Motor neuron (in vitro differentiated cells): Measurements from ENCODE around the gene ZNF846. TPM values are rescaled to one million over a fixed set of nuclear protein-coding genes. Genes with fewer than 3 reads are reported as not detected.
A peak's percentile ranks its signal among the peaks of the same experiment; 100 is the strongest.
"Not testable (repeated sequence)": the region's sequence is repeated elsewhere in the genome, so short reads cannot be mapped to it uniquely, and the experiment has no call there.

ENCODE experiments used
- ATAC-seq, 8 experiments: fragments of 200-7000 bp; cut with Tn5 transposase; replicated peaks in 6 of 8; 2 replicates each; pipeline ENCODE4 v1.8.0; 2021; ENCODE audit warnings: mild to moderate bottlenecking in 8 of 8, moderate library complexity in 8 of 8
- H3K27ac ChIP-seq, 2 donors: fragments of 250-450 bp; sonication (Bioruptor Pico); 2 replicates each; pipeline ENCODE4 v1.9.0; 2021; ENCODE audit warnings: antibody characterized with exemption in 2 of 2, mild to moderate bottlenecking in 2 of 2, moderate library complexity in 1 of 2
- H3K4me1 ChIP-seq, 2 donors: fragments of 250-450 bp; sonication (Bioruptor Pico); replicated peaks in 1 of 2; 2 replicates each; pipeline ENCODE4 v1.6.1; 2021; ENCODE audit warnings: antibody characterized with exemption in 2 of 2, mild to moderate bottlenecking in 2 of 2, moderate library complexity in 1 of 2
- H3K4me3 ChIP-seq, 5 donors: fragments of 250-450 bp; sonication (Bioruptor Pico); 2 replicates each; pipeline ENCODE4 v1.9.0; 2021; ENCODE audit warnings: antibody characterized with exemption in 5 of 5, mild to moderate bottlenecking in 5 of 5, moderate library complexity in 4 of 5
- WGBS, 10 experiments: fragments of 450-650 bp; shearing (Covaris generic); methylation state at CpG; one replicate each; pipeline ENCODE4 v1.0.0; 2022; 5-methylcytosine and 5-hydroxymethylcytosine counted together
- in situ Hi-C, 9 experiments: fragments of 400-800 bp; cut with MboI; loops; one replicate each; pipeline ENCODE4 v1.15.0; 2021; ENCODE audit warnings: low sequenced_read_pairs in 9 of 9, low pct_unique_long_range_greater_than_20kb in 2 of 9; ENCODE audit not compliant: unreplicated experiment in 9 of 9
- total RNA-seq, 8 experiments: library from RNA; unstranded; fragments of 300-600 nt; gene quantifications; 2 replicates each; pipeline versions ENCODE4 v1.2.3 to v1.2.4, GENCODE V29; 2022

The ZNF846 gene
- total RNA-seq, 8 experiments from 2014 or later = 5.1 to 15.0 (median 7.6) TPM

GRCh38 chr19:9757544-9758501 lies 10.7 kb downstream of the ZNF846 start:
- in situ Hi-C loops = loop anchor here in 1 of 9 experiments (25.0 kb wide), 1 partner anchor 96 kb away; no protein-coding TSS in a partner anchor
- Histone ChIP-seq H3K27ac (no peak overlapping the region), H3K4me3 (no peak overlapping the region), H3K4me1 (no peaks in the 10 kb centered on the region)
- no peak for ATAC-seq
- 33 to 100% (median 88%) methylated on average over 1 to 9 of the region's 9 CpGs; no CpG with 5 or more reads in 1 of the 10 experiments for WGBS, 10 experiments

- Histone ChIP-seq H3K4me3 (no peak overlapping the region), H3K27ac (no peak overlapping the region), H3K4me1 (no peaks in the 10 kb centered on the region)
- in situ Hi-C loops = loop anchor here in 1 of 9 experiments (25.0 kb wide), 1 partner anchor 91 kb away; no protein-coding TSS in a partner anchor
- WGBS, 10 experiments = 75 to 100% (median 87%) methylated on average over 1 to 2 of the region's 2 CpGs; no CpG with 5 or more reads in 1 of the 10 experiments
- ATAC-seq = no peak
These were observed 15.7 kb downstream of the ZNF846 start for GRCh38 chr19:9752701-9753443.

GRCh38 chr19:9751446-9751845 lies 17.1 kb downstream of the ZNF846 start:
- 27 to 94% (median 85%) methylated on average over 1 to 7 of the region's 7 CpGs for WGBS, 10 experiments
- ATAC-seq = peak in 2 of 8 experiments; percentile 21 to 91
- Histone ChIP-seq H3K27ac (no peak overlapping the region), H3K4me1 (no peaks in the 10 kb centered on the region), H3K4me3 (no peak overlapping the region)
- in situ Hi-C loops = loop anchor here in 1 of 9 experiments (25.0 kb wide), 1 partner anchor 89 kb away; no protein-coding TSS in a partner anchor

DNA sequence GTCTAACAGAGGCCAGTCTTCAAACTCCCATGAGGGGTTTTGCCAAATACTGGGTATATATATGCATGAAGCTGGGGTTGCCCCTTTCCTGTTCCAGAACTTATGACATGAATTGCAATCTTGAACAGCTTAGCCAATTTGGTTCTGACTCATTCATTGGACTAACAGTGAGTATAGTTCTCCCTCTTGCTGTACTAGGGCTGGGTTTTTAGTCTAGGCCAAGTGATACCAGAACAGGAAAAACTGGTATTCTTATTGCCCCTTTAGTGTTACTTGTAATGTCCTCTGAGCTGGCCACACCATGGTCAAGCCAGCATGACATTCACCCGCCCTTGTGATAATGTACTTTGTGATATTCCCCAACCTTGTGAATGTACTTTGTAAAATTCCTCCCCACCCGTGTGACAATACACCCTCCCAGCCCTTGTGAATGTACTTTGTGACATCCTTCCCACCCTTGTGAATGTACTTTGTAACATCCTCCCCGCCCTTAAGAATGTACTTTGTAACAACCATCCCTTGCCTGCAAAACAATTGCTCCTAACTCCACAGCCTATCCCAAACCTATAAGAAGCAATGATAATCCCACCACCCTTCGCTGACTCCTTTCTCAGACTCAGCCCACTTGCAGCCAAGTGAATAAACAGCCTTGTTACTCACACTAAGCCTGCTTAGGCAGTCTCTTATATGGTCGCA lies 26.9 kb downstream of the ZNF846 start:
- no peak overlapping the region for H3K4me3 ChIP-seq
- in situ Hi-C loops = no loop called here
- H3K27ac ChIP-seq = no peak overlapping the region
- ATAC-seq = no peak
- no peaks in the 10 kb centered on the region for H3K4me1 ChIP-seq
- 29 to 100% (median 67%) methylated on average over 1 to 4 of the region's 5 CpGs; no CpG with 5 or more reads in 1 of the 10 experiments for WGBS, 10 experiments

DNA sequence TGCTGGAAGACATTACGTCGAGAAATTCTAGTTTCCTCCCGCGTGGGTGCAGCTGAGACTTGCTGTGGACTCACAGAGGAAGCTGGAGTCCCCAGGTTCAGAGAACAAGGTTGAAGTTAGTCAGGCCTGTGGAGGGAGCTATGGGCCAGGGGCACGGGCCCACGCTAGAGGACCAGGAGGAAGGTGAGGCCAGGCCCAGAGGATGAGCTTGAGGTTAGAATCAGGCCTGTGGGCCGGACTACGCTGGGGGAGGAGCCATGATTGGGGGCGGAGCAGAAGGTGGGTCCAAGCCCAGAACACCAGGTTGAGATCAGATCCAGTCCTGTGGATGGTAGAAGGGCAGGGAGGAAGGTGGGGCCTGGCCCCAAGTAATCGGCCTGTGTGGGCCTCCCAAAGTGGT lies 32.6 kb downstream of the ZNF846 start:
- Histone ChIP-seq H3K4me3 (no peak overlapping the region), H3K4me1 (no peaks in the 10 kb centered on the region), H3K27ac (no peak overlapping the region)
- in situ Hi-C loops = no loop called here
- 7 to 100% (median 70%) methylated on average over 1 to 10 of the region's 10 CpGs; no CpG with 5 or more reads in 4 of the 10 experiments for WGBS, 10 experiments
- ATAC-seq = no peak

DNA sequence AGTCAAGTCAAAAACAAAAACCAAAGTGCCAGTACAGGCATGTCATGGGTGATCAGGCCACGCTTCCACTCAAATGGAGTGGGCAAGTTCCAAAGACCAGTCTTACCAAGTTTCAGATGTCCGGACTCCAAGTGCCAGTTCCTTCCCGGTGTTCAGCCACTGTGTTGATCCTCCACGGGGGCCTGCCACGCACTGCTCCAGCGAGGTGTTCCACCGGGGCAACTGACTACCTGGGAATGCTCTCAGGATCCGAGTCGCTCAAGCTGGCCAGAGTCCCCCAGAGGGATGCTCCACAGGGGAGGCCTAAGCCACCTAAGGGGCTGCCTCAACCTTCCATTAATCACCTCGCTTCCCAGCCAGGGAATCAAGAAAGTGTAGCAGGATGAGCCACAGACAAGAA lies 38.5 kb downstream of the ZNF846 start:
- ATAC-seq, H3K4me3 ChIP-seq, H3K27ac ChIP-seq, H3K4me1 ChIP-seq, in situ Hi-C loops: not testable (repeated sequence)
- 33 to 77% (median 56%) methylated on average over 1 to 5 of the region's 10 CpGs; no CpG with 5 or more reads in 6 of the 10 experiments for WGBS, 10 experiments

DNA sequence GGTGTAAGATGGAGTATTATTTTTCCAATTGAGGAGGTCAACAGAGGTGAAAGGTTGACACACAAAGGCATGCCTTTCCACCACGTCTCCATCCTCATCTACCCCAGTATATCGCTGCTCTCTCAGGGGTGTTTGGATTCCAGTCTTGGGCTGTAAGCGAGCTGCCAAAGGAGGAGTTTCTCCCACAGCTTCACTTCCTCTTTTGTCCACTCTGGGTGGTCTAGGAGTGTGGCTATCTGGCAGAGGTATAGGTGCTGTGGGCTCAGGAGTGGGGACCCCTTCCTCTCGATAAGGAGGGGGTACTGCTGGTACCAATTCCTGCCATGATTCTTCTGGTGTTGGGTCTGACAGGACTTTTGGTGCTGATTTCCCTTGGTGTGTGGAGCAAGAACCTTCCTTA lies 39.4 kb downstream of the ZNF846 start:
- WGBS, 10 experiments = 0 to 78% (median 60%) methylated on average over 1 to 2 of the region's 4 CpGs; no CpG with 5 or more reads in 5 of the 10 experiments
- Histone ChIP-seq H3K4me1 (no peaks in the 10 kb centered on the region), H3K27ac (no peak overlapping the region), H3K4me3 (no peak overlapping the region)
- in situ Hi-C loops = no loop called here
- no peak for ATAC-seq

- H3K27ac ChIP-seq = no peak overlapping the region
- in situ Hi-C loops = no loop called here
- ATAC-seq = no peak
- H3K4me1 ChIP-seq = no peaks in the 10 kb centered on the region
- H3K4me3 ChIP-seq = no peak overlapping the region
- 8 to 71% (median 53%) methylated on average over 2 to 3 of the region's 3 CpGs; no CpG with 5 or more reads in 4 of the 10 experiments for WGBS, 10 experiments
These were observed 40.9 kb downstream of the ZNF846 start for GRCh38 chr19:9727644-9728043.

- H3K27ac ChIP-seq, ATAC-seq, in situ Hi-C loops, H3K4me1 ChIP-seq, H3K4me3 ChIP-seq: not testable (repeated sequence)
- WGBS, 10 experiments = 0 to 92% (median 82%) methylated on average over 1 to 9 of the region's 13 CpGs; no CpG with 5 or more reads in 4 of the 10 experiments
These were observed 42.9 kb downstream of the ZNF846 start for GRCh38 chr19:9725508-9726201.

GRCh38 chr19:9724157-9724556 lies 44.4 kb downstream of the ZNF846 start:
- no peak overlapping the region for H3K27ac ChIP-seq
- H3K4me1 ChIP-seq = no peaks in the 10 kb centered on the region
- no peak for ATAC-seq
- in situ Hi-C loops = no loop called here
- no peak overlapping the region for H3K4me3 ChIP-seq
- 13 to 93% (median 55%) methylated on average over 1 to 4 of the region's 4 CpGs; no CpG with 5 or more reads in 2 of the 10 experiments for WGBS, 10 experiments

GRCh38 chr19:9721861-9722260 lies 46.7 kb downstream of the ZNF846 start:
- no peak overlapping the region for H3K27ac ChIP-seq
- peak in 4 of 8 experiments; percentile 34 to 63 (median 46) for ATAC-seq
- WGBS, 10 experiments = 0 to 80% (median 59%) methylated on average over 1 to 6 of the region's 6 CpGs

GRCh38 chr19:9720541-9720940 lies 48.0 kb downstream of the ZNF846 start:
- in situ Hi-C loops = no loop called here

More at GRCh38 chr19:9721861-9722260, 46.7 kb downstream of the ZNF846 start:
- Histone ChIP-seq H3K4me1 (no peaks in the 10 kb centered on the region), H3K4me3 (no peak overlapping the region)
- in situ Hi-C loops = no loop called here

More at GRCh38 chr19:9720541-9720940, 48.0 kb downstream of the ZNF846 start:
- Histone ChIP-seq H3K4me3 (no peak overlapping the region), H3K4me1 (no peaks in the 10 kb centered on the region), H3K27ac (no peak overlapping the region)
- ATAC-seq = no peak
- WGBS, 10 experiments = 20 to 86% (median 42%) methylated on average over 1 to 2 of the region's 4 CpGs; no CpG with 5 or more reads in 5 of the 10 experiments
